ENCODE results near the gene FBXW5.

DNA sequence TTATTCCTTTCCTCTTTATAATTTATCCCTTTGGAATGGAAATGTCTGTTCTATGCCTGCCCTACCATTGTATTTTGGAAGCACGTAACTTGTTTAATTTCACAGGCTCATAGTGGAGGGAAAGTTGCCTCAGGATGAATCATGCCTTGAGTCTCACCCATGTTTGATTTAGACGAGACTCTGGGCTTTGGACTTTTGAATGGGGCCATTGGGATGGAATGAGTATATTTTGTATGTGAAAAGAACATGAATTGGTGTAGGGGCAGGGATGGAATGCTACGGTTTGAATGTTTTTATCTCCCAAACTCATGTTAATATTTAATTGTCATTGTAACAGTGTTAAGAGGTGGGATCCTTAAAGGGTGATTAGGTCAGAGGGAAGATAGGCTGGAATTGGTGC is 10.3 kb downstream of the FBXW5 start:
- TF ChIP-seq, protein P1, sequence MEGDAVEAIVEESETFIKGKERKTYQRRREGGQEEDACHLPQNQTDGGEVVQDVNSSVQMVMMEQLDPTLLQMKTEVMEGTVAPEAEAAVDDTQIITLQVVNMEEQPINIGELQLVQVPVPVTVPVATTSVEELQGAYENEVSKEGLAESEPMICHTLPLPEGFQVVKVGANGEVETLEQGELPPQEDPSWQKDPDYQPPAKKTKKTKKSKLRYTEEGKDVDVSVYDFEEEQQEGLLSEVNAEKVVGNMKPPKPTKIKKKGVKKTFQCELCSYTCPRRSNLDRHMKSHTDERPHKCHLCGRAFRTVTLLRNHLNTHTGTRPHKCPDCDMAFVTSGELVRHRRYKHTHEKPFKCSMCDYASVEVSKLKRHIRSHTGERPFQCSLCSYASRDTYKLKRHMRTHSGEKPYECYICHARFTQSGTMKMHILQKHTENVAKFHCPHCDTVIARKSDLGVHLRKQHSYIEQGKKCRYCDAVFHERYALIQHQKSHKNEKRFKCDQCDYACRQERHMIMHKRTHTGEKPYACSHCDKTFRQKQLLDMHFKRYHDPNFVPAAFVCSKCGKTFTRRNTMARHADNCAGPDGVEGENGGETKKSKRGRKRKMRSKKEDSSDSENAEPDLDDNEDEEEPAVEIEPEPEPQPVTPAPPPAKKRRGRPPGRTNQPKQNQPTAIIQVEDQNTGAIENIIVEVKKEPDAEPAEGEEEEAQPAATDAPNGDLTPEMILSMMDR (IDR thresholded peaks at IDR 0.05; ENCODE audit: extremely low read depth in 1 of 2, insufficient read depth in 1 of 2, low read depth in 1 of 2, low read length in 2 of 2) = no peak
- no peak for TF ChIP-seq POLR2A (IDR thresholded peaks at IDR 0.05; ENCODE audit: low read depth, low read length)
- TF ChIP-seq, protein P2, sequence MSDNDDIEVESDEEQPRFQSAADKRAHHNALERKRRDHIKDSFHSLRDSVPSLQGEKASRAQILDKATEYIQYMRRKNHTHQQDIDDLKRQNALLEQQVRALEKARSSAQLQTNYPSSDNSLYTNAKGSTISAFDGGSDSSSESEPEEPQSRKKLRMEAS (IDR thresholded peaks at IDR 0.05; ENCODE audit: insufficient read depth, insufficient read length) = no peak

Measured in endothelial cell of umbilical vein (primary cell).